HepG2 (cell line): Measurements from ENCODE around the gene CFAP300. TPM values are rescaled to one million over a fixed set of nuclear protein-coding genes. Genes with fewer than 3 reads are reported as not detected.

Source experiments
- FOXA1 ChIP-seq, 2 experiments: fragments of 450-650 bp in 1 of 2; sonication (generic) in 1 of 2; formaldehyde crosslinking in 1 of 2; IDR thresholded peaks; 2 replicates each; pipeline versions ENCODE4 v1.4.0 to v1.6.1; 2016 to 2020; ENCODE audit warnings: missing genetic modification reagents in 1 of 2
- HNF4A ChIP-seq: sonication (generic); formaldehyde crosslinking; IDR thresholded peaks from 2 replicates; pipeline ENCODE4 v1.4.0; 2020; ENCODE audit warnings: missing genetic modification reagents
- MBNL3 ChIP-seq: fragments of 250-450 bp; sonication (Bioruptor Pico); conservative IDR thresholded peaks from 2 replicates; pipeline ENCODE4 v1.8.0; 2022; ENCODE audit warnings: mild to moderate bottlenecking, inconsistent platforms
- MIXL1 ChIP-seq: IDR thresholded peaks from 2 replicates; pipeline ENCODE4 v1.6.1; 2016
- POGZ ChIP-seq: sonication (generic); formaldehyde crosslinking; IDR thresholded peaks from 2 replicates; pipeline ENCODE4 v1.4.0; 2020; ENCODE audit warnings: mild to moderate bottlenecking, missing genetic modification reagents
- POLR2A ChIP-seq, 2 experiments: IDR thresholded peaks; 2 replicates each; pipeline ENCODE4 v1.6.1; 2011; ENCODE audit warnings: low read depth in 2 of 2, low read length in 2 of 2, mild to moderate bottlenecking in 1 of 2, moderate library complexity in 1 of 2; ENCODE audit not compliant: insufficient read depth in 1 of 2
- SIX1 ChIP-seq: sonication (generic); formaldehyde crosslinking; IDR thresholded peaks from 2 replicates; pipeline ENCODE4 v1.4.0; 2020; ENCODE audit warnings: missing genetic modification reagents, borderline replicate concordance
- SIX4 ChIP-seq: sonication (generic); formaldehyde crosslinking; IDR thresholded peaks from 2 replicates; pipeline ENCODE4 v1.4.0; 2020; ENCODE audit warnings: missing genetic modification reagents
- SOX6 ChIP-seq, 2 experiments: fragments of 450-650 bp in 1 of 2; sonication (generic) in 1 of 2; formaldehyde crosslinking in 1 of 2; IDR thresholded peaks; 2 replicates each; pipeline versions ENCODE4 v1.4.0 to v1.6.1; 2017 to 2020; ENCODE audit warnings: antibody characterized with exemption in 1 of 2, mild to moderate bottlenecking in 1 of 2, missing genetic modification reagents in 1 of 2
- ZNF12 ChIP-seq: sonication (generic); formaldehyde crosslinking; IDR thresholded peaks from 2 replicates; pipeline ENCODE4 v1.5.0; 2020; ENCODE audit warnings: missing genetic modification reagents
- ZNF331 ChIP-seq: sonication (generic); formaldehyde crosslinking; IDR thresholded peaks from 2 replicates; pipeline ENCODE4 v1.4.0; 2020; ENCODE audit warnings: missing genetic modification reagents
- ZSCAN9 ChIP-seq: IDR thresholded peaks from 2 replicates; pipeline ENCODE4 v1.6.1; 2016; ENCODE audit warnings: borderline replicate concordance
- polyA plus RNA-seq, 8 experiments: library from polyadenylated mRNA; depleted of rRNA in 3 of 8; stranded (reverse) in 7 of 8; unstranded in 1 of 8; fragments of >200 nt; fragmentation: Illumina TruSeq in 4 of 8; extraction: Trizol in 4 of 8; gene quantifications; 2 replicates each; pipeline versions ENCODE4 v1.2.1 to v1.2.3, GENCODE V29; 2011 to 2016; ENCODE audit warnings: low read depth in 4 of 8, missing spikeins in 1 of 8, mixed read lengths in 1 of 8; ENCODE audit not compliant: insufficient read depth in 1 of 8
- total RNA-seq, 5 experiments: library from RNA; depleted of rRNA; stranded (reverse); fragments of >200 nt; fragmentation: Illumina TruSeq; extraction: Trizol; gene quantifications; 2 replicates each; pipeline ENCODE4 v1.2.3, GENCODE V29; 2016; ENCODE audit warnings: low read depth in 1 of 5
- TF ChIP-seq, protein P1 (sequence below), 2 experiments: sonication (generic) in 1 of 2; formaldehyde crosslinking in 1 of 2; IDR thresholded peaks; 2 replicates each; pipeline versions ENCODE4 v1.4.0 to v1.6.1; 2016 to 2020; ENCODE audit warnings: borderline replicate concordance in 1 of 2, low read depth in 1 of 2, mild to moderate bottlenecking in 1 of 2, missing genetic modification reagents in 1 of 2
- TF ChIP-seq, protein P2 (sequence below): sonication (generic); formaldehyde crosslinking; IDR thresholded peaks from 2 replicates; pipeline ENCODE4 v1.5.0; 2020; ENCODE audit warnings: missing genetic modification reagents, mild to moderate bottlenecking, borderline replicate concordance
- TF ChIP-seq, protein P3 (sequence below): sonication (generic); formaldehyde crosslinking; IDR thresholded peaks from 2 replicates; pipeline ENCODE4 v1.4.0; 2020; ENCODE audit warnings: missing genetic modification reagents
- TF ChIP-seq, protein P4 (sequence below): sonication (generic); formaldehyde crosslinking; IDR thresholded peaks from 2 replicates; pipeline ENCODE4 v1.4.0; 2020; ENCODE audit warnings: missing genetic modification reagents
- TF ChIP-seq, protein P5 (sequence below): sonication (generic); formaldehyde crosslinking; IDR thresholded peaks from 2 replicates; pipeline ENCODE4 v1.4.0; 2020; ENCODE audit warnings: missing genetic modification reagents
- TF ChIP-seq, protein P6 (sequence below): sonication (generic); formaldehyde crosslinking; IDR thresholded peaks from 2 replicates; pipeline ENCODE4 v1.4.0; 2020; ENCODE audit warnings: low read depth, mild to moderate bottlenecking, missing genetic modification reagents

The CFAP300 gene
- total and polyA plus RNA-seq, 2 of the 13 experiments (the other 11 are each of a cell fraction or from before 2014, with no cell fraction given): not detected

DNA sequence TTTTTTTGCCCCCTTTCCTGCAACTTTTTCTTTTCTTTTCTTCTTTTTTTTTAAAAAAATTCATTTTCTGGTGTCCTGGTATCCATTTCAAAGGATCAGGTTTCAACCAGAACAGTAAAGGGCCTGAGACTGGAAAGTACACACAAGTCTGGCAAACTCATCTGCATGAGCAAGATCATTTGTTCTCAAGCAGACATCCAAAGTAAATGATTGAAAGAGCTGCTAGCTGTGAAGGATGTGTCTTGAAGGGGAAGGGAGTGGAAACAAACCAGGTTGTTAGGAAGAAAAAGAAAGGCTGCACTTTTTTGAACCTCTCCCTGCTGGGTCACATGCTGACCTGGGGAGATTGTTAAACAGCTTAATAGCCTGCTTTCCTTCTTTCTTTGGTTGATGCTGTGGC, 68.3 kb downstream of the CFAP300 start (continued):
- TF ChIP-seq POGZ (CRISPR knock-in tag): peak; percentile 81
- TF ChIP-seq, protein P1, sequence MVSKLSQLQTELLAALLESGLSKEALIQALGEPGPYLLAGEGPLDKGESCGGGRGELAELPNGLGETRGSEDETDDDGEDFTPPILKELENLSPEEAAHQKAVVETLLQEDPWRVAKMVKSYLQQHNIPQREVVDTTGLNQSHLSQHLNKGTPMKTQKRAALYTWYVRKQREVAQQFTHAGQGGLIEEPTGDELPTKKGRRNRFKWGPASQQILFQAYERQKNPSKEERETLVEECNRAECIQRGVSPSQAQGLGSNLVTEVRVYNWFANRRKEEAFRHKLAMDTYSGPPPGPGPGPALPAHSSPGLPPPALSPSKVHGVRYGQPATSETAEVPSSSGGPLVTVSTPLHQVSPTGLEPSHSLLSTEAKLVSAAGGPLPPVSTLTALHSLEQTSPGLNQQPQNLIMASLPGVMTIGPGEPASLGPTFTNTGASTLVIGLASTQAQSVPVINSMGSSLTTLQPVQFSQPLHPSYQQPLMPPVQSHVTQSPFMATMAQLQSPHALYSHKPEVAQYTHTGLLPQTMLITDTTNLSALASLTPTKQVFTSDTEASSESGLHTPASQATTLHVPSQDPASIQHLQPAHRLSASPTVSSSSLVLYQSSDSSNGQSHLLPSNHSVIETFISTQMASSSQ (IDR thresholded peaks at IDR 0.05; ENCODE audit: low read depth): peak; percentile 91
- TF ChIP-seq, protein P1 (CRISPR knock-in tag; IDR thresholded peaks at IDR 0.05; ENCODE audit: borderline replicate concordance): peak; percentile 90; the same call in 1 of the 2 replicates
- TF ChIP-seq SIX4: peak; percentile 95
- TF ChIP-seq ZSCAN9 (CRISPR knock-in tag): no peak
- TF ChIP-seq, protein P2, sequence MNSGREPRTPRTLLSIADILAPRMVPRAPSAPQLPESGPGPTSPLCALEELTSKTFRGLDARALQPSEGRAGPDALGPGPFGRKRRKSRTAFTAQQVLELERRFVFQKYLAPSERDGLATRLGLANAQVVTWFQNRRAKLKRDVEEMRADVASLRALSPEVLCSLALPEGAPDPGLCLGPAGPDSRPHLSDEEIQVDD (CRISPR knock-in tag): no peak
- TF ChIP-seq, protein P3, sequence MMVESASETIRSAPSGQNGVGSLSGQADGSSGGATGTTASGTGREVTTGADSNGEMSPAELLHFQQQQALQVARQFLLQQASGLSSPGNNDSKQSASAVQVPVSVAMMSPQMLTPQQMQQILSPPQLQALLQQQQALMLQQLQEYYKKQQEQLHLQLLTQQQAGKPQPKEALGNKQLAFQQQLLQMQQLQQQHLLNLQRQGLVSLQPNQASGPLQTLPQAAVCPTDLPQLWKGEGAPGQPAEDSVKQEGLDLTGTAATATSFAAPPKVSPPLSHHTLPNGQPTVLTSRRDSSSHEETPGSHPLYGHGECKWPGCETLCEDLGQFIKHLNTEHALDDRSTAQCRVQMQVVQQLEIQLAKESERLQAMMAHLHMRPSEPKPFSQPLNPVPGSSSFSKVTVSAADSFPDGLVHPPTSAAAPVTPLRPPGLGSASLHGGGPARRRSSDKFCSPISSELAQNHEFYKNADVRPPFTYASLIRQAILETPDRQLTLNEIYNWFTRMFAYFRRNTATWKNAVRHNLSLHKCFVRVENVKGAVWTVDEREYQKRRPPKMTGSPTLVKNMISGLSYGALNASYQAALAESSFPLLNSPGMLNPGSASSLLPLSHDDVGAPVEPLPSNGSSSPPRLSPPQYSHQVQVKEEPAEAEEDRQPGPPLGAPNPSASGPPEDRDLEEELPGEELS: peak; percentile 61; the same call in 1 of the 2 replicates
- TF ChIP-seq MIXL1 (CRISPR knock-in tag): peak; percentile 28; the same call in 1 of the 2 replicates
- peak; percentile 99 for TF ChIP-seq SIX1 (CRISPR knock-in tag)
- TF ChIP-seq, protein P4, sequence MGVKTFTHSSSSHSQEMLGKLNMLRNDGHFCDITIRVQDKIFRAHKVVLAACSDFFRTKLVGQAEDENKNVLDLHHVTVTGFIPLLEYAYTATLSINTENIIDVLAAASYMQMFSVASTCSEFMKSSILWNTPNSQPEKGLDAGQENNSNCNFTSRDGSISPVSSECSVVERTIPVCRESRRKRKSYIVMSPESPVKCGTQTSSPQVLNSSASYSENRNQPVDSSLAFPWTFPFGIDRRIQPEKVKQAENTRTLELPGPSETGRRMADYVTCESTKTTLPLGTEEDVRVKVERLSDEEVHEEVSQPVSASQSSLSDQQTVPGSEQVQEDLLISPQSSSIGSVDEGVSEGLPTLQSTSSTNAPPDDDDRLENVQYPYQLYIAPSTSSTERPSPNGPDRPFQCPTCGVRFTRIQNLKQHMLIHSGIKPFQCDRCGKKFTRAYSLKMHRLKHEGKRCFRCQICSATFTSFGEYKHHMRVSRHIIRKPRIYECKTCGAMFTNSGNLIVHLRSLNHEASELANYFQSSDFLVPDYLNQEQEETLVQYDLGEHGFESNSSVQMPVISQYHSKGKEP: no peak
- TF ChIP-seq, protein P5, sequence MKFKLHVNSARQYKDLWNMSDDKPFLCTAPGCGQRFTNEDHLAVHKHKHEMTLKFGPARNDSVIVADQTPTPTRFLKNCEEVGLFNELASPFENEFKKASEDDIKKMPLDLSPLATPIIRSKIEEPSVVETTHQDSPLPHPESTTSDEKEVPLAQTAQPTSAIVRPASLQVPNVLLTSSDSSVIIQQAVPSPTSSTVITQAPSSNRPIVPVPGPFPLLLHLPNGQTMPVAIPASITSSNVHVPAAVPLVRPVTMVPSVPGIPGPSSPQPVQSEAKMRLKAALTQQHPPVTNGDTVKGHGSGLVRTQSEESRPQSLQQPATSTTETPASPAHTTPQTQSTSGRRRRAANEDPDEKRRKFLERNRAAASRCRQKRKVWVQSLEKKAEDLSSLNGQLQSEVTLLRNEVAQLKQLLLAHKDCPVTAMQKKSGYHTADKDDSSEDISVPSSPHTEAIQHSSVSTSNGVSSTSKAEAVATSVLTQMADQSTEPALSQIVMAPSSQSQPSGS (CRISPR knock-in tag): 0 out of 2 replicates have a peak, but pooled peaks have one; percentile 22
- peak in 1 of 2 experiments; percentile 16; a peak in 2 of 4 replicates for TF ChIP-seq POLR2A (IDR thresholded peaks at IDR 0.05; ENCODE audit: insufficient read depth in 1 of 2, low read depth in 2 of 2, low read length in 2 of 2)
- no peak for TF ChIP-seq SOX6 (IDR thresholded peaks at IDR 0.05)
- peak; percentile 76 for TF ChIP-seq SOX6 (CRISPR knock-in tag; IDR thresholded peaks at IDR 0.05)
- TF ChIP-seq MBNL3 (CRISPR knock-in tag): no peak
- 0 out of 2 replicates have a peak, but pooled peaks have one; percentile 6 for TF ChIP-seq HNF4A (CRISPR knock-in tag)
- TF ChIP-seq, protein P6, sequence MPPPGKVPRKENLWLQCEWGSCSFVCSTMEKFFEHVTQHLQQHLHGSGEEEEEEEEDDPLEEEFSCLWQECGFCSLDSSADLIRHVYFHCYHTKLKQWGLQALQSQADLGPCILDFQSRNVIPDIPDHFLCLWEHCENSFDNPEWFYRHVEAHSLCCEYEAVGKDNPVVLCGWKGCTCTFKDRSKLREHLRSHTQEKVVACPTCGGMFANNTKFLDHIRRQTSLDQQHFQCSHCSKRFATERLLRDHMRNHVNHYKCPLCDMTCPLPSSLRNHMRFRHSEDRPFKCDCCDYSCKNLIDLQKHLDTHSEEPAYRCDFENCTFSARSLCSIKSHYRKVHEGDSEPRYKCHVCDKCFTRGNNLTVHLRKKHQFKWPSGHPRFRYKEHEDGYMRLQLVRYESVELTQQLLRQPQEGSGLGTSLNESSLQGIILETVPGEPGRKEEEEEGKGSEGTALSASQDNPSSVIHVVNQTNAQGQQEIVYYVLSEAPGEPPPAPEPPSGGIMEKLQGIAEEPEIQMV (CRISPR knock-in tag): no peak
- TF ChIP-seq ZNF12 (CRISPR knock-in tag): 0 out of 2 replicates have a peak, but pooled peaks have one; percentile 31
- TF ChIP-seq FOXA1 (IDR thresholded peaks at IDR 0.05): no peak
- peak; percentile 58 for TF ChIP-seq FOXA1 (CRISPR knock-in tag; IDR thresholded peaks at IDR 0.05)
- peak; percentile 49; the same call in 1 of the 2 replicates for TF ChIP-seq ZNF331 (CRISPR knock-in tag)
